ENCODE data around the gene ARFGAP1.

Gene ARFGAP1

DNA sequence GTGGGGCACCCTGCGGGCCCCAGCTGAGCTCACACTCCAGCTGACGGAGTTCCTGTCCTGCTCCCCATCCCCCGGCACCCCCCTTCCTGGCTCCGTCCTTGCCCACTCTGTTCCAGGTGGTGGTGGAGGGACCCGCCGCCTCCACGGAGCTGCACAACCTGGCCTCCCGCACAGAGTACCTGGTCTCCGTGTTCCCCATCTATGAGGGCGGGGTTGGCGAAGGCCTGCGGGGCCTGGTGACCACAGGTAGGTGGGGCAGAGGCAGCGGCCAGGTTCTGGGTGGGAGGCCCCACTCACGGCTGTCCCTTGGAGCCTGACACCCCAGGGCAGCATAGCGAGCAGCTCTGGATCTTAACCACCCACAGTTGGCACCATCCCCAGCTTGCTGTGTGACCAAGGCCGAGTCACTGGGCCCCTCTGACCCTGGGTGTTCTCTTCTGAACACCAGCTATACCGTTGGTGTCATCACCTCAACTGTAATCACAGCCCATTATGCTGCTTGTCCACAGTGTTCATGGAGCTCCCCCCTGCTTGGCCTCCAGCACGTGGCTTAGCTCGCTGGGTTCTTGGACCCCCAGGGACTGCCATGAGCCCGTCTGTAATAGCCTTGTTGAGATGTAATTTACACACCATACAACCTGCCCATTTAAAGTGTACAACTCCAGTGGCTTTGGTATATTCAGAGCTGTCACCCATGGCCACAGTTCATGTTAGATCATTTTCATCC, 37.8 kb downstream of the ARFGAP1 start:
- DNase-seq = no peak

- DNase-seq = no peak
Measured at GRCh38 chr20:63311186-63311832, 38.7 kb downstream of the ARFGAP1 start.

DNA sequence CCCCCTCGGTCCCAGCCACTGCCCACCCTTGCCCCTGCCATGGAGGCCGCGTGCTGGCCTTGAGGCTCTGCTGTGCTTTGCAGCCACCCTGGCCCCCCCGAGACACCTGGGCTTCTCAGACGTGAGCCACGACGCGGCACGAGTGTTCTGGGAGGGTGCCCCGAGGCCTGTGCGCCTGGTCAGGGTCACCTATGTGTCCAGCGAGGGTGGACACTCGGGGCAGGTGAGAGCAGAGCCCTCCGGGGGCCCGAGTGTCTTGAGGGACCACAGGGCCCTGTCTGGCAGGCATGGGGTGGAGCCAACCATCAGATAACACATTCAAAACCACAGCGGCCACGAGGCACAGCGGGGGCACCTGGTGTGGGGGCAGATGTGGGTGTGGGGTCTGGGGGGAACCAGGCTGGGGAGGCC, 39.2 kb downstream of the ARFGAP1 start:
- DNase-seq = no peak

- DNase-seq = no peak
Measured at GRCh38 chr20:63312273-63312672, 39.7 kb downstream of the ARFGAP1 start.

DNA sequence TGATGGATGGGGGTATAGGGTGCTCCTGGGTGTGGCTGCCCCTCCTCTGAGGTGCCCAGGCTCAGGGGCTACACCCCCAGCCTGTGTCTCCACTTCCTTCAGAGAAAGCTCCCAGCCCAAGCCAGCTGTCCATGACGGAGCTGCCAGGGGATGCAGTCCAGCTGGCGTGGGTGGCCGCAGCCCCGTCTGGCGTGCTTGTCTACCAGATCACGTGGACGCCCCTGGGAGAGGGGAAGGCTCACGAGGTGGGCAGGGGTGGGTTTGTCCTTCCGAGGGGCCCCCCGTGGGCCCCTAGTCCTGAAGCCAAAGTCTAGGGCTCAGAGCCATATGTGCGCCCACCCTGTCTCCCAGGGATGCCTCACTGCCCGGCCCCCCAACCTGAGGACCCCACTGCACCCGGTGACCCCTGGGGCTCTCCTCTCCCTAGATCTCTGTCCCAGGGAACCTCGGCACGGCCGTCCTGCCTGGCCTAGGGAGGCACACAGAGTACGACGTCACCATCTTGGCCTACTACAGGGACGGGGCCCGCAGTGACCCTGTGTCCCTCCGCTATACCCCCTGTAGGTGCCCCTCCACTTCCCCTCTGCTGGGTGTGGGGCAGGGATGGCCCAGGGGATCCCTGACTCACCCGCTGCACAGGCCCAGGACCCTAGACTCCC, 40.2 kb downstream of the ARFGAP1 start:
- DNase-seq = peak; percentile 83

- no peak for DNase-seq
Measured at GRCh38 chr20:63313349-63314014, 40.9 kb downstream of the ARFGAP1 start.

DNA sequence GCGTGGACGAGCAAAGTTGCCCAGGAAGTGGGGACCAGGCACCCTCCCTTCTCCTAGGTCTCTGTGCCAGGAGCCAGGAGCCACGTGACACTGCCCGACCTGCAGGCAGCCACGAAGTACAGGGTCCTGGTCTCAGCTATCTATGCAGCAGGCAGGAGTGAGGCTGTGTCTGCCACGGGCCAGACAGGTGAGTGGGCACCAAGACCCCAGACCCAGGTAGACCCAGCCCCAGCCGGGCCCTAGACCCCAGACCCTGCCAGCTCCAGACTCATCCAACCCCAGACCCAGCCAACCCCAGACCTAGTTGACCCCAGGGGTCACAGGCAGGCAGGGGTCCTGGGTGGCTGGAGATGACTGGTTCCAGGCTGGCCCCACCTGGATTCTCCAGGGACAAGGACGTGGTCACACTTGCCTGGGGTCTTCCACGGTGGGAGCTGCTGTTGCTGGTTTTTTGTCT, 41.4 kb downstream of the ARFGAP1 start:
- DNase-seq = no peak

DNA sequence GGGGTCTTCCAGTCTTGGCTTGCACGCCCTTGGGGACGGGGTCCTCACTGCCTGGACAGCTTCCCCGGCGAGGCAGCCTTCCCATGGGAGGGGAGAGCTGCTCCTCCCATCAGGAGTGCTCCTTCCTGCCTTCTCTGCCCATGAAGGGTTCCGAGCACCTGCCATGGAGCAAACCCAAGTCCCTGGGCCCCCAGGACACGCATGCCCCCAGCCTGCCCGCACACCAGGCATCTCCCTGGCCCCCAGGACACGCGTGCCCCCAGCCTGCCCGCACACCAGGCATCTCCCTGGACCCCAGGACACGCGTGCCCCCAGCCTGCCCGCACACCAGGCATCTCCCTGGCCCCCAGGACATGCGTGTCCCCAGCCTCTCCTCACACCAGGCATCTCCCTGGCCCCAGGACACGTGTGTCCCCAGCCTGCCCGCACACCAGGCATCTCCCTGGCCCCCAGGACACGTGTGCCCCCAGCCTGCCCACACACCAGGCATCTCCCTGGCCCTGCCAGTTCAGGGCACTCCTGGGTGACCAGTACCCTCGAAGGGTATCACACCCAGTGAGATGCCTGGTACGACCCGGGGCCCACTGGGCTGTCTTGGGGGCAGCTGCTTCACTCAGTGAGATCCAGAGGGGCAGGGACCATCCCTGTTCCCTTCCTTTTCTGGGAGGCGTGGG, 42.1 kb downstream of the ARFGAP1 start:
- no peak for DNase-seq

DNA sequence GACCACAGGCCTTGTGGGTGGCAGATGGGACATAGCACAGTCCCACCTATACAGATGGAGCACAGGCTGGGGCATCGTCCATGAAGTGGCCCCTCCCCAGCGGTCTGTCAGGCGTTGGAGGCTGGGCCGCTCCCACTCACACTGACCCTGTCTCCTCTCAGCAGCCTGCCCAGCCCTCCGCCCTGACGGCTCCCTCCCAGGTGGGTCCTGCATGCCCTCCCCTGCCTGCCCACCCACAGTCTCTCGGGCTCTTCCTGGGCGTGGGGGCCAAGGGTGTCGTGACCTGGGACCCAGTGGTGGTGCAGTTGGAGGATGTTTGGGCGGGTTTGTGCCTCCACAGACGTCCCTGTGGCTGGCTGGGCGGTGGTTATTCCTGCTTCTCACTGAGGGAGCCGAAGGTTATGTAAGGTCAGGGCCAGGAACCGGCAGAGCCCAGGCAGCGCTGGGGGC, 42.7 kb downstream of the ARFGAP1 start:
- DNase-seq = peak; percentile 15

GRCh38 chr20:63315731-63316491, 43.3 kb downstream of the ARFGAP1 start:
- peak; percentile 14 for DNase-seq

GRCh38 chr20:63316502-63316921, 43.9 kb downstream of the ARFGAP1 start:
- DNase-seq = peak; percentile 10

- DNase-seq = no peak
Measured at GRCh38 chr20:63317061-63317460, 44.4 kb downstream of the ARFGAP1 start.

DNA sequence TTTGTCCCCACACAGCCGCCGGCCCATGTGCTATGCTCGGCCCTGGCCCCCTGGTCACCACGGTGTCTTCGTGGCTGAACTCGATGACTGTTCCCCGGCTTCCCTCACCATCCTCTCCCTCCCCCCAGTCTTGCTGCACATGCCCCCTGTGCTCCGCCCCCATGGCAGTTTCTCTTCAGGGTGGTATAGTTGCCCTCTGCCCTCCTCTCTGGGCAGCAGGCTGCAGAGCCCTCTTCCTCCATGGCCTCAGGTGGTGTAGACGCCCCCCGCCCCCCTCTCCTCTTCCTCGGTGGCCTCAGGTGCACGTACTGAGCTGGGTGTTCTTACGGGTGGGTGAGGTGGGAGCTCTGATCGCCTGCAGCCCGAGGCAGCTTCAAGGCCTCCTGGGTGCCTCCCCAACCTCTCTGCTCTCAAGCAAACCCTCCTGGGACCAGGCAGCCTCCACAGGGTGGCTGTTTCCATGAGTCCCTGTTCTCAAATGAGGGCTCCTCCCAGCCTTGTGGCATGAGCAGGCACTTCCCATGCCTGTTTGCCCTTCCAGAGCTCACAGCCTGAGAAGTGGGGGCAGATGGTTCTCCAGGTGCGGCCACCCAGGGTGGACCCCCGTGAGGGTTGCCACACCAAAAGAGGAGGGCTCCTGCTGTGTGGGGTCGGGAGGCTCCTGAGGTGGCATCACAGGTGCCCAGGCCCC, 45.1 kb downstream of the ARFGAP1 start:
- DNase-seq = peak; percentile 9

- DNase-seq = peak; percentile 17
Measured at GRCh38 chr20:63318391-63319163, 46.0 kb downstream of the ARFGAP1 start.

GRCh38 chr20:63319164-63320040, 46.8 kb downstream of the ARFGAP1 start:
- peak; percentile 15 for DNase-seq

DNA sequence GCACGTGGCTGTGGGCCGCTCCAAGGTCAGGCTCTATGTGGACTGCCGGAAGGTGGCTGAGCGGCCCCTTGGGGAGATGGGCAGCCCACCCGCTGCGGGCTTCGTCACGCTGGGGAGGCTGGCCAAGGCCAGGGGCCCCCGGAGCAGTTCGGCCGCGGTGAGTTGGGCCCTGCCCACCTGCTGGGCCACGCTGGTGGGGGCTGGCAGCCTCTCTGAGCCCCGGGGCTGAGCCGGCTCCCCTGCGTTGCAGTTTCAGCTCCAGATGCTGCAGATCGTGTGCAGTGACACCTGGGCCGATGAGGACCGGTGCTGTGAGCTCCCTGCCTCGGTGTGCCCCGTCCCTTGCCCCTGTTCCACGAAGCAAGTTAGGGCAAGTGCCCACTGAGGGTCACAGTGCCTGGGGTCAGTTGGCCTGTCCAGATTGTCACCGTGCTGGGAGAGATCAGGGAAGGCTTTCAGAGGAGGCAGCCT, 47.5 kb downstream of the ARFGAP1 start:
- DNase-seq = no peak

DNA sequence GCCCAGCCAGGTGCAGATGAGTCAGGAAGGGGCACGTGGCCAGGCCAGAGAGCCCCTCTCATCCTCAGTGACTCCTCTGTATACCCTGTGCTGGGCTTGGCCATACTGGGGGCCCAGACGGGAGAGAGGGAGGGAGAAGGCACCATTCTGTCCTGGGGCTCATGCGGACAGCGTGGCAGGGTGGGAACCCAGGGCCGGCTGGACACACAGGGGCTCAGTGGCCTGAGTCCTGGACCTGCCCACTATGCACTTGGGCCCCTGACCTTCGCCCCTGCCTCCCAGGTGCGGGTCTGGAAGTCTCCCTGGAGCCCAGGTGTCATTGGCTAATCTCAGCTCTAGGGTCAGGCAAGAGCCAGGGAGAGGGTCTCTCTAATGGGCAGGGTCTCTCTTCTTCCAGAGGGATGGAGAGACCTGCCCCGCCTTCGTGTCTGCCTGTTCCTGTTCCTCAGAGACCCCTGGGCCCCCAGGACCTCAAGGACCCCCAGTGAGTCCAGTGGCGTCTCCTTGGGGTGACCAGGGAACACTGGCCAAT, 48.1 kb downstream of the ARFGAP1 start:
- peak; percentile 10 for DNase-seq

DNA sequence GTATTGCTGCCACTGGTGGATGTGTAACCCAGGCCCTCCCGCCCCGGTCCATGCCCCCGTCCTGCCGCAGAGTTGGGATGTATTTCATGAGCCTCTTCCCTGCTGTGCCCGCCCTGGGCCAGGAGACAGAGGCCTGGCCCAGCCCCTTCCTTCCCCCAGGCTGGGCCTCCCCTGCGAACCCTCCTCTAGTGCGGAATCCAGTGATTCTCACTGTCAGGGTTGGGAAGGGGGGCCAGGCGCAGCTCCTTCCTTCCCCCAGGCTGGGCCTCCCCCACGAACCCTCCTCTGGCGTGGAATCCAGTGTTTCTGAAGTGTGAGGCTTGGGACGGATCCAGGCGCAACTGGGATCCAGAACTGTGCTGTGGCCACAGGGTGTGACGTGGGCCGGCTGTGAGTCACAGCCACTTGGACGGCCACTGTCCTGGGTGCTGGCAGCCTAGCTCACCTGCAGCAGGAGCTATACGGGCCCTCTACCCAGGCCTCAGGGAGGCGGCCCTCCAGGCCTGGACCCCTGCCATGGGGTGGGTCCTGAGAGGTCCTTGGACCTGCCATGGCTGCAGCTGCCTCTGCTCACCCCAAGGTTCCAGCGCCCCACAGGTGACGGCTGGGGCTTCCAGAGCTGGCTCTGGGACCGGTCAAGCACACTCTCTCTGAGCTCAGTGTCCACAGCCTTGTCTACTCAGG, 48.7 kb downstream of the ARFGAP1 start:
- peak; percentile 82 for DNase-seq
